GM19397 (cell line): Measurements from ENCODE around the gene HPSE2.

Experiments
- ATAC-seq: cut with Tn5 transposase; IDR thresholded peaks from one replicate; pipeline ENCODE4 v1.9.1; 2021; ENCODE audit warnings: mild to moderate bottlenecking, moderate library complexity; ENCODE audit not compliant: unreplicated experiment

The HPSE2 gene

DNA sequence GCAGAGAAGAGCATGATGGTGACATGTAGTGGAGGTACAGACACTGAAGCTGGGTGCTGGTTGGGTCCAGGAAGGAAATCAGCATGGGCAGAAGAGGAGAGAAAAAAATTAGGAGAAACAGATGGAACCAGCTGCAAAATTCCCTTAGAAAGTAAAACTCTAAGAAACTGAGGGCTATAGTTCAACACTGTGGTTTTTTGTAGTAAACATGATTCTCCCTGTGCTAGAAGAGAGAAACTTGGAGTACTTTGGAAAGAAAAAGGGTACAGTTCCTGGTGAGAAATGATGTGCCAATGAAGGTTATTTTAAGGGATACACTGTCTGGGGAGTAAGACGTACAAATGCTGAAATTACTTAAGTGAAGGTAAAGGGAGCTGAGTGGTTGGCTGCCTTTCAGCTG, 607.4 kb downstream of the HPSE2 start:
- ATAC-seq: no peak

DNA sequence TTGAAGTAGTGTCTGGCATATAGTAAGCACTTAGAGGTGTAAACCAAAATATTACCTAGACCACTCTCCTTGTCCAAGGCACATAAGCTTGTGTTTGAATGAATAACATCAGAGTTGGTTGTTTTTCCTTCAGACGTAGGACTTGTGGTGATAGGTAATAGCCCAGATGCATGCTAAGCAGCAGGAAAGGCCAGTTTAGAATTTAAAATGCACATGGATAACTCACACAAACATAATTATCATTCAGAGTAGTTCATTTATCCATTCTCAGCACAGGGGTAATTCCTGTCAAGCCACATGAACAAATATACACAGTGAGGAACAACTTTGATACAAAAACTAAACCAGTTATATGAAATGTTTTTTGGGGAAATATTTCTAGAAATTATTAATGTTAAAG, 607.9 kb downstream of the HPSE2 start:
- no peak for ATAC-seq

DNA sequence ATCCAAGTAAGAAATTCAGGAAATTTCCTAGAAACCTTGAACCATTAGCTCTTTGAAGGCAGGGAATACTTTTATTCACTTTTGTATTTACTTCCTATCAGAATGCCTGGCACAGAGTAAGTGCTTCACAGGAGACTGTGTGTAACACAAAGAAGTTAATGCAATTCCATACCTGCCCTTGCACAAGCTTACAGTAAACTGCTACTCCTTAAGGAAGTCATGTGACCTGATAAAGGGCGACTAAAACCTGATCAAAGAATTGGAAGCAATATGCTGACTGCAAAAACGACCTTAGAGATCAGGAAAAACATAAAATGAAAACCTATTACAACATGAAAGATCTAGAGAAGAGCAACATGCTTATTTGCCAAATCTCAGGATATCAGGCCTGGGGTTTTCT, 610.7 kb downstream of the HPSE2 start:
- ATAC-seq: no peak

DNA sequence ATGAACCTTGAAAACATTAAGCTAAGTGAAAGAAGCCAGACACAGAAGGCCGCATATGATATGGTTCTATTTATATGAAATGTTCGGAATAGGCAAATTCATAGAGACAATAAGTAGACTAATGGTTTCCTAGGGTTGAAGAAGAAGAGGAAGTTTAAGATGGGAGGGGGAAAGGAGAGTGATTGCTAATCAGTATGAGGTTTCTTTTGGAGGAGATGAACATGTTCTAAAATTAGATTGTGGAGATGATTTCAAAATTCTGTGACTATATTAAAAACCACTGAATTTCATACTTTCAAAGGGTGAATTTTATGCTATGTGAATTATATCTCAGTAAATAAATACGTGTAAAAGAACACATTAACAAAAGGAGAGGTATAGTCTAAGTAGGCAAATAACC, 612.5 kb downstream of the HPSE2 start:
- no peak for ATAC-seq

DNA sequence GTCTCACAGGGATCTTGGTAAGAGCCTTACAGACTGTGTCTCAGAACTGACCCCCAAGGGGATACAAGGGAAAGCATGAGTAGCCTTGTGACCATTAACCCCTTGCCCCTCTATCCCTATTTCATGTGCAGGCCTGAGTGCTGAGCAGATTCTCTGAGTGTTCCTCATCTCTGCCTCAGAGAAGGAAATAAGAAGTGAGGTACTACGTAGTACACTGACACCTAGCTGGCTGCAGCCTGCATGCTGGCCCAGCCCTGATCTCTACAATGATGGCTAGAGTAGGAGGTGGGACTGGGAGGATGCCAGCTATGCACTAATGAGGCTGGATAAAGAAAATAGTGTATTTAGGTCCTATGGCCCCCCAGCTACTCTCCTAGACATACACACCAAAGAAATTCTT, 614.0 kb downstream of the HPSE2 start:
- no peak for ATAC-seq

DNA sequence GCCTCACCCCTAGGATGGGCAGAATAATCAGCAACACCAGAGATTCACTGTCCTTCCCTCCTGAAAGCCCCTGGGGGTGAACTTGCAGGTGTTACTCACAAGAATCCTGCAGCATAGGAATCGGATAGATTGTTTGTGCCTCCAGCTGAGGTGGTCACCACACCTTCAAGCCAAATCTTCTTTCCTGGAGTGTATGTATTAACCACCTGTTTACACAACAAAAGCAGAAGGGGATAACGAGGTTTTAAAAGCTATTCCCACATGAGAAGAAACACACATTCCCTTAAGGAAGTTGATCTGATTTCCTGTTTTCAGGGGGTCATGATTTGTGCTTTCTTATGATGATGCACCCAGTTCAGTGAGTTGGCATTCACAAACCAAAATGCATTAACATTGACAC, 615.1 kb downstream of the HPSE2 start:
- ATAC-seq: no peak

DNA sequence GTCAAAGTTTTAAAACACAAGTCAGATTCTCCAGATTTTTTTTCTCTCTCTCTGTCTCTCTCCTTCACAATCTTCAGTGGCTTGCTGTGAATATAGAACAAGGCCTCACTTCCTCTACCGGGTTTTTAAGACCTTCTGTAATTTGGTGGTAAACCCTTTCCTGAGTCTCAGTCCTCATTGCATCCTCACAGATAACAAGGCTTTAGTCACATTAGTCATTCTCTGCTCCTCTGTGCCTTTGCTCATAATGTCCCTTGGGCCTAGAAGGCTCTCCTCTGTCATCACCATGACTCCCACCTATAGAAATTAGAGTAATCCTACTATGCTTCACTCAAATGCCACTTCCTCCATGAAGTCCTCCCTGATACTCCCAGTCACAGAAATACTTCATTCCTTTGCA, 616.2 kb downstream of the HPSE2 start:
- ATAC-seq: no peak

DNA sequence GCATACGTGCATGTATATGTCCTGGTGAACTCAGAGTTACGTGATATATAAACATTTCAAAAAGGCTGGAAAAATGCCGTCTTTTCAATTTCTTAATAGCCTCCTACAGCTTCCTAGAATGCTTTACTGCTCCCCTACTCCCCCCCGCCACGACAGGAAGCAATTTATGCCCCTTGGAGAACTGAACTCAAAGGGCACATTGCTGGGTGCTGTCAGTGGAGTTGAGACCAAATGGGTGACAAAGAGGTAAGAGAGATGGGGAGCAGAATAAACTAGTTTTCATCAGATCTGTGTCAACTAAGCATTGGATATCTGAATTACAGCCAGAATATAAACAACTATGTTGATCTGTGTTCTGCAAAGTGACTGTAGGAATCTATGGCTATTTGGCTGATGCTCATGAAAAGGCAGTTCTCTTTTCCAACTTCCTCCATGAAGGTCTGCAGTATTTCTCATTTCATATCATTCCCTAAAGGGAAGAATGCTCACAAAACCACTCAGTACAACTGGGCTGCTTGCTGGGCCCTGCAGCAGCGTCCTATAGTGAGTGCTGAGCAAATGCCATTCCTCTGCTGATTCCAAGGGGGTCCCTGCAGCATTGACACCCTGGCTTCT, 617.6 kb downstream of the HPSE2 start:
- ATAC-seq: no peak

DNA sequence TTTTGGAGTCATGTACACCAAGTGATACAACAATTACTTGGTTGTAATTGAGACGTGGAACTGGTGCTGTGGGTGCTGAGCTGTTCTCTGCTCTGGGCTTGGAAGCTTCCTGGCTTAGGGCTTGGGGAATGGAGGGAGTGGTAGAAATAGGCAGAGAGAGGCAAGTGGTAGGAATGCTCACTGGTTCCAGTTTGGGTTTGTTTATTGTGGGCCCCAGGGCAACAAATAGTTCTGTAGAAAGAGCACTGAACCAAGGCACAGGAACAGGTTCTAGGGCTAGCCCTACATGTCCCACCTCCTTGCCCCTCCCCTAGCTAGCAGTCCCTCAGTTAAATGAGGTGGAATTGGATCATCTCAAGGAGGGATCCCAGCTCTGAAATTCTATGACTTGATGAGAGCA, 622.2 kb downstream of the HPSE2 start:
- no peak for ATAC-seq

DNA sequence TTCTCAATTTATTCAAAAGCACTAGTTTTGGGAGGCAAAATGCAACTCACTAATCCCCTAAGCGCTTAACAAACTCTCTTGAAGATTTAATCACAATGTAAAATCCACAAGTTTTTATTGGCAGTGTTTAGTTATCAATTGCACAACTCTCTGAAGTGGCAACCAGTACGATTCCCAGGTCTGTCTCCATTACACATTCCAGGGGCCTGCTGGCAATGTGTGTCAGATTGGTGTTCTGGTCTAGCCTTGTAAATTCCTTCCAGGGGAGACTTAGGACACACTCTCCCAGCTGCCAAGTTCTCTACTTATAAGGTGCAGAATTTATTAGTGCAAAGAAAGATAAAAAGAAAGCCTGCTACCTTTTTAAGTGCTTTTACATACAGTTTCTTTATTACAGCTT, 624.2 kb downstream of the HPSE2 start:
- ATAC-seq: no peak

DNA sequence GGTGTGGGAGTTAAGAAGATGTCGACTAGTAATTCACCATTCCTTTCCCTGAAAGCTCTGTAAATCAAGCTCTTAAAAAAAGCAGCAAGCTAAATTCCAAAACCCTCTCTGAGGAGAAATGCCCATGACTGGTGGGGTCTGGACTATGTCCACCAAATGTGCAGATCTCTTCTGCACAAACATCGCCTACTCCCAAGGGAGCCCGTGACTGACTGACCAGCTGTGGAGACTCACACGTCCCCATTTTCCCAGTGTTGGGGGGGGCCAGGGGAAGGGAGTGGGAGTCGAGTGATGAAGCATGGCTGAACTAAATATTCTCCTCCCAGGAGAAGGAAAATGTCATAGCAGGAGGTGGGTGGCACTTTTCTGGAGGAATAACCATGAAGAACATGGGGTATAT, 624.8 kb downstream of the HPSE2 start:
- ATAC-seq: no peak

DNA sequence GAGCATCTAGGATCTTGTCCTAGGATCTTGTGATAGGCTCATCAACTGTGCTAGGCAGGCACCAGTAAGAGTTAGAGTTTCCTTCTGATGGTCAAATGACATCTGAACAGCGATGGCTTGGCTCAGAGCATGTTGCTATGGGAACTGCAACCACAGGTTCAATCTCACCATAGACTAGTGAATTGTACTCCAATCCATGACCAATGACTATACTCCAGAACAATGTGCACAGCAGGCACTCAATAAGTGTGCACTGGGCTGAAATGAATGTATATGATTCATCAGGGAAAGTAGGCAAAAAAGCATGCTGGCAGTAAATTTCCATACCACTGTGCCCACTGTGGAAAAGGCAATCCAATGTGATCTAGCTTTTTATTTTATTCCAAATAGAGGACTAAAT, 625.4 kb downstream of the HPSE2 start:
- ATAC-seq: no peak

DNA sequence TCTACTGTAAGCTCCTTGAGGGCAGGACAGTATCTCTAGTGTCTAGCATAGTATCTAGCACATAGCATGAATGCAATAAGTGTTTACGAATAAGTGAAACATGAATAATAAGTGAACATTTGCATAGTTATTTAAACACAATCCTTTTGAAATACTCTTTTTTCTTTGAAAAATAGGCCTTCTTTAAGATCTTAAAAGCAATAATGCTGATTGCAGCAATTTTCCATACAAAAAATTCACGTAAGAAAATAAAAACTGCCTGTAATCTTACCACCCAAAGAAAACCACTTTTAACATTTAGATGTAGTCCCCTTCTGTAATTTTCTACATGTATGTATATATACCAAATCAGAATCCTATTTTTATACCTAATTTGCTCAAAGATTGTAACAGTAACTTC, 626.4 kb downstream of the HPSE2 start:
- ATAC-seq: no peak

DNA sequence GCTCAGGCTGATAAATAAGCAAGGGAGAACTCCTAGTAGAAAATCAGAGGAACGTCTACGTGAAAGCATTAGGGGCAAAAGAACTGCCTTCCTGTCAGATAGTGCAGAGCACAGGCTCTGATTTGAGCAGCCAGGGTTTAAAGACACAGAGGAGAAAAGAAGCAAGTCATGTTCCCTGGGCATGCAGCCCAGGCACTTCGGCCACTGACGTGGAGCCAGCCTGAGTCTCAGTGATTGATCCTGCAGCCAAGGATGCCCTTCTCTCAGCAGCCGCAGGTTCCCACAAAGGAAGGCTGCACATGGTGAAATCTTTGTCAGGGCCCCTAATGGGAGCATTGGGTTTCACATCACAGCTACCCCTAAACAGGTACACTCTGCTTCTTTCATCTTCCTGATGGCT, 627.2 kb downstream of the HPSE2 start:
- ATAC-seq: no peak

DNA sequence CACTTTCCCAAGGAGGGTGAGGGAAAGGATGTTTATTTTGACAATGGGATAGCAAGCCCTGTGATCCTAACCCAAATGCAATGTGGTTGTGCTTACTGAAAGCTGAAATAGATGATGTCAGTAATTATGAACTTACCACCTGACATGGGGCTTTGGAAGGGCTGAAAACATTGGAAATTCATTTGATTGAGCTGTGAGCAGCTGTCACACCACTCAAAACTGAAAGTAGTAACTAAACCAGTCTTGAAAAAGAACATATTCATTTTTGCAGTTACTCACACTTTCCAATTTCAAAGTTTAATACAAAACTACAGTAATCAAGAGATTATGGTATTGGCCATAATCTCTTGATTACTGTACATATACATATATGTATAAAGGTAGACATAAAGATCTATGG, 633.4 kb downstream of the HPSE2 start:
- no peak for ATAC-seq

DNA sequence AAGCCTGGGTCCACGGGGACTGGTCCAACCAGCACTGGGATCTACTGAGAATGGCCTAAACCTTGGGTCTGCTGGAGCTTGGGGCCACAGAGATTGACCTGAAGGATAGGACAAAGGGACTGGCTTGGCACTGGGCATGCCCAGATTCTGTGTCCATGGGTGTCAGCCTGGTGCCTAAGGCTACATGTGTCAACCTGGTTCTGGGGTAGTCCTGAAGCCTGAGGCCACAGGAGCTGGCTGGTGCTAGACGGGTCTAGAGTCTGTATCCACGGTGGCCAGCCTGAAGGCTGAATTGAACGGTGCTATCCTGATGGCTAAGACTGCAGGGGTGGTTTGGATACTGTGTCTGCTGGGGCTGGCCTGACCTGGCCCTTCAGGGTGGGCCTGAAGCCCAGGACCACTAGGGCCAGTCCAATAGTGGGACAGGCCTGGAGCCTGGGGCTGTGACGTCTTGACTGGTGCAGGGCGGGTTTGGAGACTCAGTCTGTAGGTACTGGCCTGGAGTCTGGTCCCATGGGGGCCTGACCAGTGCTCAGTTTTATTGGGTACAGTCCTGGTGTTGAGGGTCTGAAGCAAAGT, 636.5 kb downstream of the HPSE2 start:
- no peak for ATAC-seq

DNA sequence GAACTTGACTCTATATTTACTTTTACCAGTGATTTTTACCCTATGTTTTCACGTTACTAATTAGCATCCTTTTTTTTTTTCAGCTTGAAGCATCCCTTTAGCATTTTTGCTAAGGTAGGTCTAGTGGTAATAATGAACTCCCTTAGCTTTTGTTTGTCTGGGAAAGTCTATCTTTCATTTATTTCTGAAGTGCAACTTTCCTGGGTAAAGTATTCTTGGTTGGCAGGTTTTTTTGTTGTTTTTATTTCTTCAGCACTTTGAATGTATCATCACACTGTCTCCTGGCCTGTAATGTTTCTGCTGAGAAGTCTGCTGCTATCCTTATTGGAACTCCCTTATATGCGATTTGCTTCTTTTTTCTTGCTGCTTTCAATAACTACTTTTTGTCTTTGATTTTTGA, 639.2 kb downstream of the HPSE2 start:
- ATAC-seq: no peak

DNA sequence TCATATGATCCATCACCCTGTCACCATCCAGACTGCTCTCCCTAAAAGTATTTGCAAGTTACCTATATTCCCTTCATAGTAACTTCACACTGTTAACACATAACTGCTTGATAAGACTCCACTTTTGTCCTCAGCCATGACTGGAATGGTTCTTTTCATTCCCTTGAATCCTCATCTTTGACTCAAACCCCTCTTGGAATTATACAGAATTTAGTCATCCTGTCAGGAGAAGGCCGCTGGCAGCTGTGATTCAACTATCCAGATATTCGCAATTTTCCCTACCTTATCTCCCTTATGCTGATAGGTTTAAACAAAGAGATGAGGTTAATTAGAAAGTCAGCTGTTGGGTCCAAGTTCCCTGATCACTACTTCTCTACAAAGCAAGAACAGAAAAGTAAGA, 646.0 kb downstream of the HPSE2 start:
- no peak for ATAC-seq

DNA sequence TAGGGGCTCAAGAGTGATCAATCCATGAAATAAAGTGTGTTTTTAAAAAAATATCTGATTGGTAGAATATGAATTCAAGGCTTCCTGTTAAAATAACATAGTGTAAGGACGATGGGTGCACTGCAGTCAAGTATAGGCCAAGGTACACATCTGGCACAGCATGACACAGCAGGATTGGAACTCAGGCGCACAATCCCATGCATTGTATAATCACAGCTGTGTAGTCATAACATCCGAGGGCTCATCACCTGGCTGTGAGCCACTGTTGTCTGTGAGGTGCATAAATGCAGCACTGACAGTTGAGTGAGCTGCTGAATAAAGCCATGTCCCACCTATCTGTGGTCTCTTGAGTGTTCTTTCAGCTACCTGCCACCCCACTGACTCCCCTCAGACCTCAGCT, 646.6 kb downstream of the HPSE2 start:
- ATAC-seq: no peak

DNA sequence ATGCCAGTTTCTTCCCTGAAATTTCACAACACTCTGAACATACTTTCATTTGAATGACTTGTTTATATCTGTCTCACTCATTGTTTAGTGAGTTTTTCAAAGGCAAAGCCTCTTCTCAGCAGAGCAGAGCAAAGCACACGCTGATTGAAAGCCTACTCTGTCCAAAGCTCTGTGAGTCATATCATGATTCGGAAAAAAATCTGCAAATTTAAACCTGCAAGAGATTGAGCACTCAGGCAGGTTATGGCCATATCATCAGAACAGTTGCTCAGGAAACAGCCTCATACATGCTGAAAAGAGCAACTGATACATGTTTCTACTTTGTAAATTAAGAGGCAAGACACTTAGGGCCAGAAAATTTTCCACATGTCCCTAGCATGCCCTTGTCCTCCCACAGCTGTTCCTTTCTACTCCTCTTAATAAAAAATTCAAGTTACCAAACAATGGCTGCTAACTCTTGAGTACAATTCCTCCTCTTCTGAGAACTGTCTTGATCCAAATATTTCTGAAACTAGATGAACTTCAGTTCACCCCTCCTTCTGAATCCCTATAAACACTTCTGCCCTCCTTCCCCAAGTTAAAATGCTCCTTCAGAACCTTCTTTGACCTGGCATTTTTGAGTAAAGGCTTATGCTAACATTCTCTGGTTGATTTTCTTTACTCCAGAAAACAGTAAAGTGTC, 648.4 kb downstream of the HPSE2 start:
- ATAC-seq: no peak

DNA sequence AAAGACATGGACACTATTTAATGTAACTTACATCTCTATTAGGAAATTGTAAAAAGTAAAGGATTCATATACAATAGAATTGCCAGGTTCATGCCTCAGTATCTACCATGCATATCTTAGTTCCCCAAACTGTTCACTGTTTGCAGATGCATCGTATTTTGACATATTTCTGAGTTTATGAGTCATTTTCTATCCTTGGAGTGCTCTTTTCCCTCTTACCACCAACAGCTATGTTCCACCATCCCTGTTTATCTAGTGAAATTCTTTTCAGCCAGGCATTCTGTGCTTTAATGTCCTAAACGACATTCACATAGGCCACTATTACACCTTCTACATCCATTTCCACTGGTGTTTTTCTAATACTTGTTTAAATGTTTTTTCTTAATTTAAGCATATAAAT, 649.6 kb downstream of the HPSE2 start:
- ATAC-seq: no peak

DNA sequence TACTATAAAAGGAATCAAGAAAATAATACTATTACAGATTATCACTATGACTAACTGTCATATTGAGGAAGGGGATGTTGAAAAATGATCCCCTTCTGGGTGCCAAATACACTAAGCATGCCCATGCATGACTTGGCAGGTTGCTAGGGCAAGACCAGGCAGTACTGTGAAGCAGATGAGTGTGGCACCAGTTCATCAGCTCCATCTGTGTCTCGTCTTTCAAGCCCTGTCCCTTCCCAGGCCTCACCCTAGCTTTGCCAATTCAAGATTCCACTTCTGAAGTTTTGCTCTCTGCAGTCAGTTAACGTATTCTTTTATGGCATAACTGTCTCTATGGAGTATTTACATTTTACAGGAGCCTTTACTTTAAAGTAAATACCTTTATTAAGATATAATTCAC, 653.3 kb downstream of the HPSE2 start:
- no peak for ATAC-seq

DNA sequence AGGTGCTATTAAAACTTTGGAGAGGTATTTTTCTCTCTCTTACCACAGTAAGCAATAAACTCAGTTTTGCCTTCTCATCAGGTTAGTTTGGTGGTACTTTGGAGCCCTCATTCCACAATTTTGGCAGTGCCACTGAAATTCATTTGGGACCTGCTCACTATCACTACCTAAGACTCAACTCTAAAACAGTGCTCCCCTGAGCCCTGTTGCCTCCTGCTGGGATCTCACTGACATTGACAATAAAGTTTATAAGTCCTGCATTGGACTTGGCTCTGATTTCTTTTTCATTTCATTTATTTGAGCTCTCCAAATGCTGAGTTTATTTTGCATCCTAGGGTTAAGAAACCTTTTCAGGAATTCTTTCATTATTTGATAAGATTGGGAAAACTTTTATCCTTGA, 658.1 kb downstream of the HPSE2 start:
- no peak for ATAC-seq
